GM12891 (cell line): ENCODE data around the gene SIRPB2.

Experiments
- DNase-seq: peaks from one replicate; pipeline ENCODE4 v3.0.0; 2011; ENCODE audit warnings: low spot score; ENCODE audit not compliant: insufficient read length
- FAIRE-seq: peaks from 2 replicates; lab custom pipeline; 2011; peaks lifted over from hg19 to GRCh38; lab: Jason Lieb, UNC
- PAX5 ChIP-seq: IDR thresholded peaks from 2 replicates; pipeline ENCODE4 v1.6.1; 2011; ENCODE audit warnings: low read length, moderate library complexity, mild to moderate bottlenecking; ENCODE audit not compliant: insufficient read depth, severe bottlenecking
- POLR2A ChIP-seq: IDR thresholded peaks from 2 replicates; pipeline ENCODE4 v1.6.1; 2011; ENCODE audit warnings: low read depth, low read length, control low read depth
- POLR2AphosphoS5 ChIP-seq: IDR thresholded peaks from 2 replicates; pipeline ENCODE4 v1.6.1; 2011; ENCODE audit warnings: low read depth, low read length, control low read depth
- POU2F2 ChIP-seq: IDR thresholded peaks from 2 replicates; pipeline ENCODE4 v1.6.1; 2011; ENCODE audit warnings: low read depth, mild to moderate bottlenecking, control low read depth, low read length, moderate library complexity
- SPI1 ChIP-seq: IDR thresholded peaks from 2 replicates; pipeline ENCODE4 v1.6.1; 2011; ENCODE audit warnings: low read depth, low read length, control low read depth
- TAF1 ChIP-seq: IDR thresholded peaks from 2 replicates; pipeline ENCODE4 v1.6.1; 2011; ENCODE audit warnings: low read depth, low read length, control low read depth

The SIRPB2 gene

DNA sequence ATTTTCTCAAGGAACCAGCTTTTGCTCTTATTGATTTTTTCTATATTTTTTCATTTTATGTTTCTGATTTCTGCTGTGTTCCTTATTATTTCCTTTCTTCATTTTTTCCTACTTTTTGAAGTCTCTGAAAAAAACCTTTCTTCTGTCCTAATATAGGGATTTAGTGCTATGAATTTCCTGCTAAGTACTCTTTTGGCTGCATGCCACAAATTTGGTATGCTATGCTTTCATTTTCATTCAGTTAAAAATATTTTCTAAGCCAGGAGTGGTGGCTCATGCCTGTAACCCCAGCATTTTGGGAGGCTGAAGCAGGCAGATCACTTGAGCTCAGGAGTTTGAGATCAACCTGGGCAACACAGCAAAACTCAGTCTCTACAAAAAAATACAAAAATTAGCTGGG lies 35.7 kb upstream of the SIRPB2 start:
- FAIRE-seq = no peak
- no peak for DNase-seq
- no peak for TF ChIP-seq SPI1
- no peak for TF ChIP-seq PAX5
- TF ChIP-seq TAF1 = no peak
- no peak for TF ChIP-seq POU2F2
- no peak for TF ChIP-seq POLR2A
- no peak for TF ChIP-seq POLR2AphosphoS5

GRCh38 chr20:1526310-1526709 lies 35.1 kb upstream of the SIRPB2 start:
- DNase-seq (no peak), FAIRE-seq (no peak)
- TF ChIP-seq SPI1 = peak; percentile 9; the same call in 1 of the 2 replicates
- no peak for TF ChIP-seq TAF1
- no peak for TF ChIP-seq PAX5

- no peak for FAIRE-seq
- DNase-seq = no peak
- TF ChIP-seq POLR2AphosphoS5 (no peak), SPI1 (peak; percentile 95)
Measured at GRCh38 chr20:1524004-1524403, 32.8 kb upstream of the SIRPB2 start.

- FAIRE-seq (no peak), DNase-seq (no peak)
- TF ChIP-seq PAX5 (no peak), POU2F2 (no peak), POLR2A (no peak), TAF1 (no peak), SPI1 (no peak), POLR2AphosphoS5 (no peak)
Measured at GRCh38 chr20:1517010-1517409, 25.8 kb upstream of the SIRPB2 start.

- TF ChIP-seq POLR2AphosphoS5 (no peak), PAX5 (no peak), POU2F2 (no peak), POLR2A (no peak), SPI1 (no peak), TAF1 (no peak)
- DNase-seq = no peak
- no peak for FAIRE-seq
Measured at GRCh38 chr20:1513801-1514200, 22.6 kb upstream of the SIRPB2 start.

DNA sequence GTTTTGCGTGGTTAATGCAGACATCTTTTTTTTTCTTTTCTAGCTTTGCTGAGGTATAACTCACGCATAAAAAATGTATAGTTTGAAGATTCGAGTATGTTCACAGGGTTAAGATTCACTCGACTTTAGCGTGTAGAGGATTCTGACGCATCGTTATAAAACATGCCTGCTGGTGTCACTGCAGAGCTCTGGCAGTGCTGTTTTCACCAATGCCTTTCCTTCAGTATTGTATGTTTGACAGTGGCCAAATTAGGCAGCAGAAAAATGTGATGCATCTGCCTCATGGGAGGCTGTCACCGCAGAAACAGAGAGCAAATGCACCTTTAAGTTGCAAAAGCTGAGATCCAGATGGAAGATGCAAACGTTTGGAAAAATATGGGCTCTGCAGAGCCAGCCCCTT lies 18.0 kb upstream of the SIRPB2 start:
- FAIRE-seq (peak; percentile 70), DNase-seq (no peak)
- no peak for TF ChIP-seq POU2F2
- TF ChIP-seq TAF1 = no peak
- no peak for TF ChIP-seq PAX5
- TF ChIP-seq POLR2A = no peak
- no peak for TF ChIP-seq POLR2AphosphoS5
- TF ChIP-seq SPI1 = no peak

GRCh38 chr20:1508574-1508973 lies 17.4 kb upstream of the SIRPB2 start:
- FAIRE-seq (no peak), DNase-seq (no peak)
- no peak for TF ChIP-seq POLR2AphosphoS5
- TF ChIP-seq TAF1 = no peak
- no peak for TF ChIP-seq POLR2A
- no peak for TF ChIP-seq SPI1
- no peak for TF ChIP-seq POU2F2
- TF ChIP-seq PAX5 = no peak

DNA sequence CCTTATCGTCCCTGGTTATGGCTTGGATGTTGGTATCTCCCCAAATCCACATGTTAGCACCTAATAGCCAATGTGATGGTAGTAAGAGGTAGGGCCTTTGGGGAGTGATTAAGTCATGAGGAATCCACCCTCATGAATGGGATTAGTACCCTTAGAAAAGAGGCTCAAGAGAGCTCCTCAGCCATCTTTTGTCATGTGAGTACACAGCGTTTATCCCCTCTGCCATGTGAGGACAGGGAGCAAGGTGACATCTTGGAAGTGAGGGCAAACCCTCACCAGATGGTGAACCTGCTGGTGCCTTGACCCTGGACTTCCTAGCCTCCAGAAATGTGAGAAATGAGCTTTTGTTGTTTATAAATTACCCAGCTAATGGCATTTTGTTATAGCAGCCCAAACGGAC lies 16.1 kb upstream of the SIRPB2 start:
- FAIRE-seq (no peak), DNase-seq (no peak)
- TF ChIP-seq POLR2AphosphoS5 (no peak), POLR2A (no peak), TAF1 (no peak), PAX5 (no peak), POU2F2 (no peak), SPI1 (no peak)

DNA sequence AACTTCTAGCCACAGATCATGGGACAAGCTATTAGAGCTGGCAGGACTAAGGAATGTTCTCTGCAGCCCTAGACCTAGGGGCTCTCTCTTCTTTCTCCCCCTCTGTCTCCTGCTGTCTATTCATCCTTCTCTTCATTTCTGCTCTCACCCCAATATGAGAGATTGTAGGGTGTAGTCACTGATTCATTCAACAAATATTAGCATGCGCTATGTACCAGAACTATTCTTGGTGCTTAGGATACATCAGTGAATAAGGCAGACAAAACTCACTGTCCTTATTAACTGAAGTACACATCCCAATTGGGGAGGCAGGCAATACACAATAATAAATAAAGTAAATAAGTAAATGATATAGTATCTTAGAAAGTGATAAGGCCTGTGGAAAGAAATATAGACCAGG lies 14.7 kb upstream of the SIRPB2 start:
- DNase-seq (no peak), FAIRE-seq (no peak)
- no peak for TF ChIP-seq POU2F2
- TF ChIP-seq PAX5 = no peak
- no peak for TF ChIP-seq TAF1
- no peak for TF ChIP-seq POLR2AphosphoS5
- no peak for TF ChIP-seq POLR2A
- TF ChIP-seq SPI1 = no peak

GRCh38 chr20:1505361-1505760 lies 14.1 kb upstream of the SIRPB2 start:
- DNase-seq (no peak), FAIRE-seq (no peak)
- TF ChIP-seq PAX5 = no peak
- no peak for TF ChIP-seq POLR2A
- no peak for TF ChIP-seq POU2F2
- TF ChIP-seq SPI1 = no peak
- TF ChIP-seq POLR2AphosphoS5 = no peak
- no peak for TF ChIP-seq TAF1
